Measurements from ENCODE around the gene TMEM200B. TPM values are rescaled to one million over a fixed set of nuclear protein-coding genes. Genes with fewer than 3 reads are reported as not detected.

Gene TMEM200B
- total RNA-seq, 2 experiments from 2014 or later = 0.90 to 0.99 TPM

Other genes with a start within 250 kb of the TMEM200B start
- 10 to 100 TPM; 77.1 to 86.7 TPM for gene EPB41, start 209.3 kb downstream of the TMEM200B start, total RNA-seq
- gene SRSF4, start 58.0 kb upstream of the TMEM200B start, total RNA-seq = 100 to 1,000 TPM; 113 to 114 TPM
- gene MECR, start 107.0 kb upstream of the TMEM200B start, total RNA-seq = 10 to 100 TPM; 42.0 to 42.7 TPM
- under 1 TPM; 0.52 to 0.74 TPM for gene PTPRU, start 112.6 kb upstream of the TMEM200B start, total RNA-seq